ACC112 (cell line): ENCODE data around the gene IWS1.

Experiments used
- H2AFZ ChIP-seq: fragments of 200-600 bp; sonication (generic); one replicate; pipeline ENCODE4 v1.6.0; 2017; ENCODE audit warnings: antibody characterized with exemption, low read length; ENCODE audit not compliant: unreplicated experiment
- H3K27ac ChIP-seq: fragments of 200-600 bp; sonication (generic); 2 replicates; pipeline ENCODE4 v1.5.1; 2014; ENCODE audit warnings: low read depth, mild to moderate bottlenecking, antibody characterized with exemption, low read length, moderate library complexity
- H3K27me3 ChIP-seq: fragments of 200-600 bp; sonication (generic); 2 replicates; pipeline ENCODE4 v1.6.1; 2014; ENCODE audit warnings: mild to moderate bottlenecking, antibody characterized with exemption, low read length, moderate library complexity, mixed read lengths; ENCODE audit not compliant: insufficient read depth
- H3K36me3 ChIP-seq: fragments of 200-600 bp; sonication (generic); 2 replicates; pipeline ENCODE4 v1.6.1; 2016; ENCODE audit warnings: mild to moderate bottlenecking, antibody characterized with exemption, low read length, moderate library complexity, mixed read lengths; ENCODE audit not compliant: insufficient read depth
- H3K4me1 ChIP-seq: fragments of 200-600 bp; sonication (generic); one replicate; pipeline ENCODE4 v1.6.1; 2016; ENCODE audit warnings: low read length, mixed read lengths; ENCODE audit not compliant: insufficient read depth, unreplicated experiment, control insufficient read depth
- H3K4me3 ChIP-seq: fragments of 200-600 bp; sonication (generic); 2 replicates; pipeline ENCODE4 v1.5.1; 2014; ENCODE audit warnings: mild to moderate bottlenecking, low read depth, low read length
- H3K79me2 ChIP-seq: fragments of 200-600 bp; sonication (generic); one replicate; pipeline ENCODE4 v1.6.0; 2016; ENCODE audit warnings: low read length; ENCODE audit not compliant: control insufficient read depth, unreplicated experiment, insufficient read depth

Gene IWS1

GRCh38 chr2:127469974-127470373 lies 56.3 kb downstream of the IWS1 start:
- Histone ChIP-seq H3K27me3 (no peaks in the 10 kb centered on the region), H3K36me3 (peaks cover 3% of the 10 kb centered on the region; the same call in 1 of the 2 replicates), H3K4me3 (no peak overlapping the region), H3K4me1 (no peaks in the 10 kb centered on the region), H2AFZ (no peak overlapping the region), H3K27ac (no peak overlapping the region), H3K79me2 (no peaks in the 10 kb centered on the region)

DNA sequence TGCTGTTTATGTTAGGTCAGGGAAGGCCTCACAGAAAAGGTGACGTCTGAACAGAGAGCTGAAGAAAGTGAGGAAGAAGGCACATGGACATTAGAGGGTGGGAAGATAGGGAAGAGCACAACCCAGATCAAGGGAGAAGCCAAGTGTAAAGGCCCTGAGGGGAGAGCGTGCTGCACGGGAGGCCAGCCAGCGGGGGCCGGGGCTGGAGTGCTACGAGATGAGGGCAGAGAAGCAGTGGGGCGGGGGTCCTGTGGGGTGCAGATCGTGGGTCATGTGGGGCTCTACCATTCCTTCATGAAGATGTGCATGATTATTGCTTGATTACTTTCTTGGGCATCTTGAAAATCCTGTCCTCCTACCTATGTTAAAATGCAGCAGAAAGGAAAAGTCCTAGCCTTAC lies 57.2 kb downstream of the IWS1 start:
- H3K36me3 ChIP-seq = peaks cover 3% of the 10 kb centered on the region; the same call in 1 of the 2 replicates
- H3K4me1 ChIP-seq = no peaks in the 10 kb centered on the region
- H2AFZ ChIP-seq = no peak overlapping the region
- H3K27me3 ChIP-seq = no peaks in the 10 kb centered on the region
- no peak overlapping the region for H3K4me3 ChIP-seq
- H3K79me2 ChIP-seq = no peaks in the 10 kb centered on the region
- H3K27ac ChIP-seq = no peak overlapping the region

GRCh38 chr2:127465258-127465657 lies 61.0 kb downstream of the IWS1 start:
- H3K4me3 ChIP-seq = no peak overlapping the region
- H3K79me2 ChIP-seq = no peaks in the 10 kb centered on the region
- no peaks in the 10 kb centered on the region for H3K27me3 ChIP-seq
- peaks cover 3% of the 10 kb centered on the region; the same call in 1 of the 2 replicates for H3K36me3 ChIP-seq
- no peak overlapping the region for H3K27ac ChIP-seq
- no peaks in the 10 kb centered on the region for H3K4me1 ChIP-seq
- no peak overlapping the region for H2AFZ ChIP-seq

DNA sequence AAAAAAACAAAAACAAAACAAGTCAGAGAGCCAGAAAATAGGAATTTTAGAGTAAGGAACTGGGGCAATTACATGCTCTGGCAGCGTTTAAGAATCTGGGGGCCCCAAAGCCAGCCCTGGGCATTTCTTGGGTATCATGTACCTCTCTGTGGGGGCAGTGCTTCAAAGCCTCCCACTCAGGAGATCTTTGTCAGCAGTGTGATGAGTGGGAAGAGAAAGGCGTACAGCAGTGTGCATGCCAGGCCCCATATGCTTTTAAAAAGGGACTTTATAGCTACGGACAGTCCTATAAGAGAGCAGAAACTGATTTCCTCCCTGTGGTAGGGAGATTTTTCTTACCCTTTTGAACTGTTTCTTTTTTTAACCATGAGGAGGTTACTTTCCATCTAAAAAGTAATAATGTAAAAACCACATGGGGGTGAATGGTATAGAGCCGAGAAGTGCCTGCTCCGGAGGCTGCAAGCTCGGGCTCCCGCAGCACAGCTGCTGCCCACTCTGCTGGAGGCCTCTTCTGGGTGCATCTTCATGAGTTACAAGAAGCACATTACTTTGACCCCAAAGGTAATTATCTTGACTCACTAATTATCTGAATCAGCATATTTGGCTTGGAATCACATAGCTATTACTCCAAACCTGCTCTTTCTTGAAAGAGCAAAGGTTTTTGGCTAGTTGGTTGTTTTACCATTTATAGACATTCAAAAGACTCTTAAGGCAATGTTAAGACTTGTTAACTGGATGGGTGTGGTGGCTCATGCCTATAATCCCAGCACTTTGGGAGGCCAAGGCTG lies 61.6 kb downstream of the IWS1 start:
- Histone ChIP-seq H3K27ac (no peak overlapping the region), H3K79me2 (no peaks in the 10 kb centered on the region), H3K4me3 (no peak overlapping the region), H3K27me3 (no peaks in the 10 kb centered on the region), H2AFZ (no peak overlapping the region), H3K4me1 (no peaks in the 10 kb centered on the region), H3K36me3 (peaks cover 3% of the 10 kb centered on the region; the same call in 1 of the 2 replicates)

DNA sequence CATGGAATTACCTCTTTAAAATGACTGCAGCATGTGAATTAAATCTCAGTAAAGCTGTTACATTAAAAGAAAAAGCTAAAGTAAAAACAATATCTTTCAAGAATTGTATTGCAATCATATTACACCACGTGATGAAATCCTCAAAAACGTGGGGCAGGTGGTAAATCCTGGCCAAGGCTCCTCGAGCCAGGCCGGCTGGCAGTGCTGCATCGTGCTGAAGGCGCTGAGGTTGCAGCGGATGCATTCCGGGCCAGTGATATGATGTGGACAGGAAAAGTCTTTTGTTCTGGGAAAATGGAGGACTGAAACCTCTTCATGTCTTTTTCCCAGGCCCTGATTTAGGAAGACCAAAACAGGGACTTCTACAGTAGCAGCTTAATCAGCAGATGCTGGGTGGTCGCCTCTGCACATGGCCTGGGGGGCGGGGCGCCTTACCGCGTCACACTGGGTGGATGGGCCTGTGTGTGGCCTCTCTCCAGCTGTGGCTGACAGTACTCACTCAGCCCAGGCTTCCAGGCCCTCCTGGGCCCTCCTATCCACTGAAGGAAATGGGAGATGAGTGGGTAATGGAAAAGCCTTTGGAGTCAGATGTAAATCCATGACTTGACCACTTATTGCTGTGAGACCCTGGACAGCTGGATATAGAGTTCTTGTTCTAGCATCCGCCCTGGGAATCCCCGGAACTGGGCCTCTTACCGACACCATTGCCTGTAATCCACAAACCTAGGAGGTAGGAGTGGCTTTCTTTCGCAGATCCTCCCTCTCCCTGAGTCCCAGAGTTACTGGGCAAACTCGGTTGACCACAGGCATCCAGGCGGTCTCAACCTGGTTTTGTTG lies 62.9 kb downstream of the IWS1 start:
- H2AFZ ChIP-seq = no peak overlapping the region
- H3K4me3 ChIP-seq = no peak overlapping the region
- no peaks in the 10 kb centered on the region for H3K27me3 ChIP-seq
- no peak overlapping the region for H3K27ac ChIP-seq
- H3K4me1 ChIP-seq = no peaks in the 10 kb centered on the region
- peaks cover 2% of the 10 kb centered on the region; the same call in 1 of the 2 replicates for H3K36me3 ChIP-seq
- no peaks in the 10 kb centered on the region for H3K79me2 ChIP-seq

DNA sequence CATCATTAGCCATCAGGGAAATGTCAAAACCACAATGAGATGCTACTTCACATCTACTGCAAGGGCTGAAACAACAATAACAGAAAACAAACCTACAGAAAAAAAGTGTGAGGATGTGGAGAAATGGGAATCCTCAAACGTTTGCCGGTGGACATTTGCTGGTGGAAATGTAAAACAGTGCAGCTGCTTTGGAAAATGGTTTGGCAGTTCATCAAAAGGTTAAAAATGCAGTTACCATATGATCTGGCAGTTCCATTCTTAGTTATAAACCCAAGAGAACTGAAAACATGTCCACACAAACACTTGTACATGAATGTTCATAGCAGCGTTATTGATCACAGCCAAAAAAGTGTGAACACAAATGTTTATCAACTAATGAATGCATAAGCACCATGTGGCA lies 63.8 kb downstream of the IWS1 start:
- Histone ChIP-seq H3K27ac (no peak overlapping the region), H3K79me2 (no peaks in the 10 kb centered on the region), H3K36me3 (no peaks in the 10 kb centered on the region)

DNA sequence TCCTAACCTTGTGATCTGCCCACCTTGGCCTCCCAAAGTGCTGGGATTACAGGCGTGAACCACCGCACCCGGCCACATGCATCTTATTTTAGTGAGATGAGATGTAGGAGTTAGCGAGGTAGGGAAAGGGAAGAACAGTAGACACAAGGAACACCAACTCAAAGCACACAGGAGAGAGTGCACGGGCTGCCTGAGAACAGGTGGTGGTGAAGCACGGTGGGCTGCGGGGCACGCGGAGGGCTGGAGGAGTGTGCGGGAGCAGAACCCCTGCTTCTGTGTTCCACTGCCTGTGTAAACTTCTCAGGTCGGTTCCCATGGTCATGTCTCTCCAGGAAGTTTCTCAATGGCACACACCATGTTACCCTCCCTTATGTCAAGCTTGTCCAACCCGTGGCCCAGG lies 69.3 kb downstream of the IWS1 start:
- Histone ChIP-seq H3K27ac (no peak overlapping the region), H3K4me1 (no peaks in the 10 kb centered on the region), H2AFZ (no peak overlapping the region), H3K36me3 (no peaks in the 10 kb centered on the region), H3K4me3 (no peak overlapping the region), H3K27me3 (no peaks in the 10 kb centered on the region), H3K79me2 (no peaks in the 10 kb centered on the region)

More for the DNA sequence above, 63.8 kb downstream of the IWS1 start:
- H2AFZ ChIP-seq = no peak overlapping the region
- H3K4me3 ChIP-seq = no peak overlapping the region
- H3K4me1 ChIP-seq = no peaks in the 10 kb centered on the region
- H3K27me3 ChIP-seq = no peaks in the 10 kb centered on the region

DNA sequence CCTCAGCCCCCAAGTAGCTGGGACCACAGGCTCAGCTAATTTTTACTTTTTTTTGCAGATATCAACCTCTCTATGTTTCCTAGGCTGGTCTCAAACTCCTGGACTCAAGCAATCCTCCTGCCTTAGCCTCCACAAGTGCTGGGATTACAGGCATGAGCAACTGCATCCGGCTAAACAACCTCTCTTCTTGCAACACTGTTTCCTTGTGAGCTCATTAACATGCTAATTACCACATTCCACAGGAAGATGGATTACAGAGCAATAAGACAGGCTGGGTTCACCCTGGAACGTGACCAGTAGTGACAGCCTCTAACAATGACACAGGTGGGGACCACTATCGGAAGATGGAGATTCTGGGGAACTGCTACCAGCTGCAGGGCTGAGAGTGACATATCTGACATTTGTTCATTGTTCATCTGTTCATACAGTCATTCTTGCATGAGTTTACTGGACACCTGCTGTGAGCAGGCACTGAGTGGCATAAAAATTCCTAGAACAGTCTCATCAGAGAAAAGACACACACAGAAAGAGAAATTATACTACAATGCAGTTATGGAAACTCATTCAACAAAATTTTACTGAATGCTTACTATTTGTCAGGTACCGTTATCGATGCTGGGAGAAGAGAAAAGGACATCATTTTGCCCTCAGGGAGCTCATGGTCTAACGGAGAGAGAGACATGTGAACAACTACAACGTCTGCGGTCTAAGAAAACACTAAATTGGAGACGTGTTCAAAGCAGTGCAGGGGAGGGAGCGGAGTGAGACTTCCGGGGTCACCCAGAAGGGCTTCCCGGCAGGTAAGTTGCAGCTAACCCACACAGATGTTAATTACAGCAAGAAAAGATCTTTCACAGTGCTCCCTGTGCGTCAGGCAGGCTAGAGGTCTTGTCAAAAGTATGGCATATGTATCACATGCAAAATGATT lies 70.5 kb downstream of the IWS1 start:
- H3K4me1 ChIP-seq = no peaks in the 10 kb centered on the region
- H3K4me3 ChIP-seq = no peak overlapping the region
- no peaks in the 10 kb centered on the region for H3K36me3 ChIP-seq
- H3K79me2 ChIP-seq = no peaks in the 10 kb centered on the region
- no peak overlapping the region for H3K27ac ChIP-seq
- H3K27me3 ChIP-seq = no peaks in the 10 kb centered on the region
- H2AFZ ChIP-seq = no peak overlapping the region

- Histone ChIP-seq H3K27ac (no peak overlapping the region), H3K36me3 (no peaks in the 10 kb centered on the region), H2AFZ (no peak overlapping the region), H3K4me1 (no peaks in the 10 kb centered on the region), H3K4me3 (no peak overlapping the region), H3K79me2 (no peaks in the 10 kb centered on the region), H3K27me3 (no peaks in the 10 kb centered on the region)
Measured at GRCh38 chr2:127454595-127455565, 71.4 kb downstream of the IWS1 start.
